Activated naive CD4-positive, alpha-beta T cell treated with anti-CD3 and anti-CD28 coated beads, Interleukin-2, amount 50 U/mL, for 72 hours (primary cell): Measurements from ENCODE around the gene CCDC102B. TPM values are rescaled to one million over a fixed set of nuclear protein-coding genes. Genes with fewer than 3 reads are reported as not detected.
"Not testable (repeated sequence)": the region's sequence is repeated elsewhere in the genome, so short reads cannot be mapped to it uniquely, and the experiment has no call there.

ENCODE experiments used
- ATAC-seq, 2 donors: fragments of 150-1000 bp; cut with Tn5 transposase; 2 replicates each; pipeline ENCODE4 v1.10.0; 2021; ENCODE audit warnings: mild to moderate bottlenecking in 2 of 2, moderate library complexity in 2 of 2
- DNase-seq, 2 donors: peaks; one replicate each; pipeline ENCODE4 v3.0.0; 2021 to 2022; ENCODE audit warnings: low spot score in 2 of 2
- H3K27ac Mint-ChIP-seq, 2 donors: one replicate each; pipeline ENCODE4 v1.8.0; 2022; ENCODE audit warnings: mild to moderate bottlenecking in 2 of 2, mixed read lengths in 2 of 2
- H3K36me3 Mint-ChIP-seq, 2 donors: one replicate each; pipeline ENCODE4 v1.8.0; 2022; ENCODE audit warnings: mixed read lengths in 2 of 2
- H3K9me3 Mint-ChIP-seq, 2 donors: one replicate each; pipeline ENCODE4 v1.8.0; 2022; ENCODE audit warnings: mixed read lengths in 2 of 2
- total RNA-seq, 2 donors: library from RNA; stranded (reverse); gene quantifications; one replicate each; pipeline ENCODE4 v1.2.3, GENCODE V29; 2022

Gene CCDC102B
- total RNA-seq = 1 to 10 TPM; 2.5 to 3.5 TPM

DNA sequence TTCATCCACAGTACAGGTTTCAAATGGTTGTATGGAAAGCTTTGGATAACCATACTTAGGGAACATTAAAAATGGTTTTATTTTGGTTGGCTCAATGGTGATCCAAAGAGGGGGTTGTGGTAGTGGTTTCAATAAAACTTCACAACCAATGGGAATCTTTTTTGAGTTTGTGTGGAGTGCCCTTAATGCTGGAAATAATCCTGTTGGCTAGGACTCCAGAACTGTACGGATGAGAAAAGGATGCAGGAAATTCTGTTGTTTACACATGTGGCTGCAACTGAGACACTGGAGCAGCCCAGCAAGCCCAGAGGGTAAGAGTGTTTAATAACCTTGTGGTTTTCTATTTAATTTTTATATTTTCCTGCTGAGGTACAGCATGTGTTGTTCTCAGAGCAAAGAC, at the start of gene CCDC102B:
Gene CCDC102B (plus strand): TSS at position 210 of the 400 bp plus-strand sequence. CDS start 38,684 bp downstream, outside the sequence.
- Mint-ChIP-seq H3K36me3 (no peaks in the 10 kb centered on the region), H3K9me3 (no peaks in the 10 kb centered on the region), H3K27ac (no peak within 1 kb of the TSS)
- ATAC-seq = no peak
- DNase-seq = no peak

DNA sequence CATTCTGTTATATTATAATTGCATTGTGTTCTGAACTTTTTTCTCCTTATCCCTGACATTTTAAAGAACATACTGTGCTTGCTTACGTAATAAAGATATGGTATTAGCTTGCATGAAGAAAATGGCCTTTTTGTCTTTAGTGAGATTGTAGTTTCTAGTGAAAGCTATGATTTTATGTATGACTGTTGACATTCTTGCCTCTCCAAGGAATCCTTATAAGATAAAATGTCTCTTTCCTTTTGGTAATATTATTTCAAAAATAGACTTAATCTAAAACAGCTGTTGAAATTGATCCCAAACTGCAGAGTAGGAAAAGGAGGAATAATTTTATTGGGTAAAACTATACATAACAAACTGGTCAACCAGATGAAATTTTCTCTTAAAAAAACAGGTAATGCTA, 40.8 kb upstream of the CCDC102B start:
- Mint-ChIP-seq H3K36me3 (peaks cover 0 to 4% of the 10 kb centered on the region in 2 donors), H3K27ac (no peak overlapping the region), H3K9me3 (peaks cover 3 to 6% of the 10 kb centered on the region in 2 donors)
- no peak for ATAC-seq
- DNase-seq = no peak

DNA sequence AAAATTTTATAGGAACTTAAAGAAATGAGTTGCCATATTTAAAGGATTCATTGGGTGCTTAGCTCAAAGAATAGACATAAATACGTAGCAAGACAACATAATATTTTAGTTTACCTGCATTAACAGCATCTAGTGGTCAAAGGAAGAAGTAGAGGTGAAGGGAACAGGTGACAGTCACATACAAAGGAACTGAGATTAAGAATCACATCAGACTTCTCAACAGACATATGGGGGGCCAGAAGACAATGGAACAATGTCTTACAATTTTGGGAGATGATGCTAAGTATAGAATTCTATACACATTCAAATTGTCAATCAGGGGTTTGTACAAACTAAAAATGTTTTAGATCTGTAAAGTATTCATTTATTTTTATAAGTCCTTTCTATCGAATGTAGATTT, 38.6 kb upstream of the CCDC102B start:
- ATAC-seq (no peak), DNase-seq (no peak)
- Mint-ChIP-seq H3K9me3 (peaks cover 3 to 6% of the 10 kb centered on the region in 2 donors), H3K36me3 (peaks cover 0 to 2% of the 10 kb centered on the region in 2 donors), H3K27ac (no peak overlapping the region)

DNA sequence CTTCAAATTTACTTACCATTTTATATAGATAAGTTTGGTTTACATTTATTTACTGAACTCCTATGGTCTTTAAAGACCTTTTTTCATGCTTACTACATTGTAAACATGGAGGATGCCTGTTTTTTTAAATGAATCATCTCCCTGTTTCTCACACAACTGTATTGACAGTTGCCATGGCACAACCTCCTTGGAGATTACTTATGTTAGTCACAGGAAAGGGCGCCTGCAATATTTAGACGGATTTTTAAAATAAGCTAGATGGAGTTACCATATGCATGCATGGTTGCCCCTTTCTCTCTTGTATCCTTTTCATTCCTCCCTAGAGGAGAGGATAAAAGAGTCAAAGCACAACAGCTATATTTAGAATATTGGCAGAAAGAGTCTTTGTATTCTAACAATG, 34.8 kb upstream of the CCDC102B start:
- H3K27ac Mint-ChIP-seq = no peak overlapping the region
- peaks cover 0 to 6% of the 10 kb centered on the region in 2 donors for H3K9me3 Mint-ChIP-seq

DNA sequence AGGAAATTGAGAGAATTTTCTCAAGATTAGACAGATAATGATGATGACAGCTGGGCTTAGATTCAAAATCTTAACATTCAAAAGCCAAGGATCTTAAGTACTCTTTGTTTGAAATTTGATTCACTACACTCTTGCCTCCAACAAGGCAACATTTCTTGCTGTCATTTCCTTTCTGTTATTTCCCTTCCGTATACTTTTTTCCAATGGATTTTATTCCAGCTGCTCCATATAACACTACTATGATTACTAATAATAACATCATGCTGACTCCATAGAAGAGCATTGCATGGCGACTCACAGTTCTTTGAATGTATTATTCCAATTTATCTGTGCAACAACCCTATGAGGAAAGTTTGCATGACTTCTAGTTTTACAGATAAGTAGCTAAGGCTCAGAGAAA, 33.9 kb upstream of the CCDC102B start:
- Mint-ChIP-seq H3K27ac (no peak overlapping the region), H3K36me3 (no peaks in the 10 kb centered on the region), H3K9me3 (peaks cover 0 to 4% of the 10 kb centered on the region in 2 donors)
- DNase-seq = no peak
- no peak for ATAC-seq

More for the DNA sequence above, 34.8 kb upstream of the CCDC102B start:
- no peak for DNase-seq
- ATAC-seq = no peak
- no peaks in the 10 kb centered on the region for H3K36me3 Mint-ChIP-seq

DNA sequence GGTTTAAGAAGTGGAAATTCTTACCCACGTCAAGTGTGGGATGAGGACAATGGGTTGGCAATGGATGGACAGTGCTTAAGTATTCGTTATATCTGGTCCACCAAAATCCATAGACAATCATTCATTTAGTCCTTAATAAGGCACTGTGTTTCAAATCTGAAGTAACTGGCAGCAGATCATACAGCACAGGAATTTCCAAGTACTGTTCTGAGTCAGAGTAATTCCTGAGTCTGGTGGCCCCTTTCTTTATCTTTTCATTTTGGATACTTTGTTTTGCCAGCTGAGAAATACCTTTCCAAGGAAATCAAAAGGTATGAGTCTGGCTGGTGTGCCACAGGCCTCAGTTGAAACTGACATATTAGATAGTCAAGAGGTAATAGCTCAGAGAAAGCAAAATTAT, 31.4 kb upstream of the CCDC102B start:
- Mint-ChIP-seq H3K36me3 (no peaks in the 10 kb centered on the region), H3K9me3 (peaks cover 0 to 4% of the 10 kb centered on the region in 2 donors), H3K27ac (no peak overlapping the region)
- ATAC-seq = no peak
- no peak for DNase-seq

DNA sequence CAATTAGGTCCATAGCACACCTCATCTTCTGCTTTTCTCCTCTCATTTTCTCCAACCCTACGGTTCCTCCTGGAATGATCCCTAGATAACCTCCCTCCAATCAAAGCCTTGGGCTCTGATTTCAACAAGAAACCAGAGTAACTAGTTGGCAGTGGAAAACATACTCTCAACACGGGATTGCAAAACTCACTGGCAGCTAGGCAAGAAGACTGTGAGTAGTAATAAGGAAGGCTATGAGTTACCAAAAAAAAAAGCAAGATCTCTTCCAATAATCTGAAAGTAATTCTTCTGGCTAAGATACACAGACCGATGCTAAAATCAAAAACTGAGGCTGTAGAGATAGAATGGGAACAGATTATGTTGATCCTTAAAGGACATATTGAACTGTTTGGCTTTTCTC, 28.4 kb upstream of the CCDC102B start:
- no peaks in the 10 kb centered on the region for H3K36me3 Mint-ChIP-seq

DNA sequence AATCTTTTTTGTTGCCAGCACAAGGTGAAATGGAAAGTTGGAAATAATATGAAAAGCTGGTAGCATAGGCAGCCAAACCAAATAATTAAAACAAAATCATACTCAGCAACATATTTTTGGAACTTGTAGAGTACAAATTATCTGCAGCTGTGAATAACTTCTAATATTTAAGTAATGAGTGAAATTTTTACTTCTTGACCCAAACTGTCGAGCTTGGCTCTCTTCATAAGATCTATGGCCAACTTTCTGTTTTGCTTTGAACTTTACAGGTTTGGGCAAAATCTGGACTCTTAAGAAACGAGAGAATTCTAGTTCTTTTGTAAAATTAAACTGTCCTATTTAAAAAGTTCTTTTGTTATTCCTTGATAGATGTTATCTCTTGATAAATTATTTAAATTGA, 25.6 kb upstream of the CCDC102B start:
- Mint-ChIP-seq H3K27ac (no peak overlapping the region), H3K9me3 (peaks cover 0 to 4% of the 10 kb centered on the region in 2 donors), H3K36me3 (no peaks in the 10 kb centered on the region)
- DNase-seq = no peak
- no peak for ATAC-seq

More for the DNA sequence above, 28.4 kb upstream of the CCDC102B start:
- ATAC-seq (no peak), DNase-seq (no peak)
- Mint-ChIP-seq H3K9me3 (peaks cover 0 to 4% of the 10 kb centered on the region in 2 donors), H3K27ac (no peak overlapping the region)

DNA sequence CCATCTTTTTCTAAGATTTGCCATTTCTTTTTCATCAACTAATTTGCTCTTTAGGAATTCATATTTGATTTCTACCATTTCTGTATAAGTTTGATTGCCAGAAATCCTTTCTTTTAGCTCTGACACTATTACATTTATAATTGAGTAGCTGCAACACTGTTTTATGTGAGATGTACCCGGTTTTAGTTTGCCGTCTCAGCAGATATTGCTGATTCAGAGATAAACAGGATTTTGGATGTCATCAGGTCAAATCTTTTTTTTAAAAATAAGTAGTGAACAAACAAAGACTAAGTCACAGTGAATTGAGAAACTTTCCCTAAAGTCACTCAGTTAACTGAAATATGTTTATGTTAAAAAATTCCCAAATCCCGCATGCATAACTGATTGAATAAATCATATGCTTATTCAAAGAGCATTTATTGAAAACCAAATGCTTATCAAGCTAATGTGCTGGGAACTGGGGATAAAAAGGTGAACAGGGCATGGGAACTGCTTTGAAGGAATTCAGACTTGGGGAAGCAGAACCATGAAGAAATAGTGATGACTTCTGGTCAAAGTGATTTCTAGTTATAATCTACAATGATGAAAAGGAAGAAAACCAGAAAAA, 19.5 kb upstream of the CCDC102B start:
- Mint-ChIP-seq H3K27ac (no peak overlapping the region), H3K36me3 (no peaks in the 10 kb centered on the region), H3K9me3 (no peaks in the 10 kb centered on the region)
- ATAC-seq (no peak), DNase-seq (no peak)

DNA sequence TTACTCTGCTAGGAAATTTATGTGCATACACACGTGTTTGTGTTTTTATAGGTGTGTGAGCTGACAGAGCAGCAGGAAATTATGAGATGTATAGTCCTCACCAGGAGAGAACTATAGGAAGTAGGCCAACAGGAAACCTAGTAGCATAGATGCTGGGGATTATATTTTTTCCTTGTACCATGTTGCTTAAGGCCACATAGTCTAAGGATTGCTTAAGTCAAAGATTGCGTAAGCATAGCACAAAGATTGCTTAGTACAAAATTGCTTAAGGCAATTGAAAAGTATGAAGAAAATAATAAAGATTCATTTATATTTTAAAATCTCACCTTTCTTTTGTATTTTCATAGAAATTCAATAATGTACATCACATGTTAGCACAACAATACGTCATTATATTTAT, 18.7 kb upstream of the CCDC102B start:
- Mint-ChIP-seq H3K36me3 (no peaks in the 10 kb centered on the region), H3K27ac (no peak overlapping the region), H3K9me3 (no peaks in the 10 kb centered on the region)
- ATAC-seq = no peak
- no peak for DNase-seq

DNA sequence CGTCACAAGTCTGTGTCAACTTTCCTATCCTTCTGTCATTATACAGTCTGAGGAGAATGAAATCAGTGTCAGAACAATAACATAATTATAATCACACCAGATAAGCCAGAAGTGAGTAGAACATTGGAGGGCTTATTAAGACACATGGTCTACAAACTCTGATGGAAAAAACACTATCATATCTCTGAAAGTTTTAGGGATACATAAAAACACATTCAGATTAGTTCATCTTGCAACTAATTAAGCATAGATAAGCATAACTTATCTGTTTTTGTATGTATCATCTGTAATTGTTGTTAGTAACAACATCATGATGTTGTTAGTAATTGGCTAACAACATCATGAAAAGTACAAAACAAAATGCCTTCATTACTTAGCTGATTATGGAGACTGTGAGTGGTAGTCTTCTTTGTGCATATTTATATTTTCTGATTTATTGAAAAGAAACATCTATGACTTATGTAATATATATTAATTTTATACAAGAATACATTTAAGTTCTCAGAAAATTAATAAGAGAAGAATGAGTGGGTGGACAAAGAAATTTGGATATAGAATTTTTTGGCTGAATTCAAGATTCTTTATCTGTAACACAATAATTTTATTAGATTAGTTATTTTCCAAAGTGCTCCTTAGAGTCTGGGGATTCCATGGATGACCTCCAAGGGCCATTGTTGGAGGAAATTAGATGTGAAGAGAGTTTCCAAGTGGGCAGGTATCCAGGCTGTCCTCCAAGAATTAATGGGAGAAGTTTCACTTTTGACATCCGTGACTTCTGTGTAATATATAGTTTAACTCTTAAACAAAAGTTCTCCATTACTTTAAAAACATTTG, 16.9 kb upstream of the CCDC102B start:
- no peak overlapping the region for H3K27ac Mint-ChIP-seq
- ATAC-seq (no peak), DNase-seq (no peak)
- H3K36me3 Mint-ChIP-seq = no peaks in the 10 kb centered on the region
- no peaks in the 10 kb centered on the region for H3K9me3 Mint-ChIP-seq

DNA sequence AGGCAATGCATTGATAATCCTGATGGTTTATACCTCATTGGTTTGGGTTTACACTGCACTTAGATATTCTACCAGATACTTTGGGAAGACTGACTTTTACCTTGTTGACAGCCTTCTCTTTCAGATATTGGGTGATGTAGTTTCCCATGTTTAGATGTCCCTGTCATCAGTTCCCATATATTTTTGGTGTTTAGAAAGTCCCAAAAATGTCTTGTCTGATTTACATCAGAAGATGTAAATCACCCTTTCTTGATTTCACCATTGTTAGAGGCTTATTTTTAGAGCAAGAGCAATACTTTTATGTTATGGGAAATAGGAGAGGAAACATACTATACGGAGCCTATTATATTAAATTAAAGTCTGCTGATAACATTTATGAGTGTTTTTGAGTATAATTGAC, 14.4 kb upstream of the CCDC102B start:
- no peak overlapping the region for H3K27ac Mint-ChIP-seq
- DNase-seq (no peak), ATAC-seq (no peak)
- no peaks in the 10 kb centered on the region for H3K36me3 Mint-ChIP-seq
- no peaks in the 10 kb centered on the region for H3K9me3 Mint-ChIP-seq

DNA sequence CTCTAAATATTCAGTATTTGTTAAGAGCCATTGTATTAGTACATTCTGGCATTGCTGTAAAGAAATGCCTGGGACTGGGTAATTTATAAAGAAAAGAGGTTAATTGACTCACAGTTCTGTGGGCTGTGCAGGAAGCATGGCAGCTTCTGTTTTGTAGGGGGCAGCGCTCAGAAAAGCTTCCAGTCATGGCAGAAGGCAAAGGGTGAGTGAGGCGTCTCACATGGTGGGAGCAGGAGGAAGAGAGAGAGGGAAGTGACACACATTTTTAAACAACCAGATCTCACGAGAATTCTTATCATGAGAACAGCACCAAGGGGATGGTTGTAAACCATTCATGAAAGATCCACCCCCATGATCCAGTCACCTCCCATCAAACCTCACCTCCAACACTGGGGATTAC, 13.8 kb upstream of the CCDC102B start:
- DNase-seq = no peak
- Mint-ChIP-seq H3K27ac (no peak overlapping the region), H3K36me3 (no peaks in the 10 kb centered on the region), H3K9me3 (no peaks in the 10 kb centered on the region)
- no peak for ATAC-seq

DNA sequence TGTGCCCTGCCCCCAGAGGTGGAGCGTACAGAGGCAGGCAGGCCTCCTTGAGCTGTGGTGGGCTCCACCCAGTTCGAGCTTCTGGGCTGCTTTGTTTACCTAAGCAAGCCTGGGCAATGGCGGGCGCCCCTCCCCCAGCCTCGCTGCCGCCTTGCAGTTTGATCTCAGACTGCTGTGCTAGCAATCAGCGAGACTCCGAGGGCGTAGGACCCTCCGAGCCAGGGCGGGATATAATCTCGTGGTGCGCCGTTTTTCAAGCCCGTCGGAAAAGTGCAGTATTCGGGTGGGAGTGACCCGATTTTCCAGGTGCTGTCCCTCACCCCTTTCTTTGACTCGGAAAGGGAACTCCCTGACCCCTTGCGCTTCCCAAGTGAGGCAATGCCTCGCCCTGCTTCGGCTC, 7.6 kb upstream of the CCDC102B start:
- not testable (repeated sequence) for DNase-seq, H3K27ac Mint-ChIP-seq, H3K9me3 Mint-ChIP-seq, ATAC-seq, H3K36me3 Mint-ChIP-seq

DNA sequence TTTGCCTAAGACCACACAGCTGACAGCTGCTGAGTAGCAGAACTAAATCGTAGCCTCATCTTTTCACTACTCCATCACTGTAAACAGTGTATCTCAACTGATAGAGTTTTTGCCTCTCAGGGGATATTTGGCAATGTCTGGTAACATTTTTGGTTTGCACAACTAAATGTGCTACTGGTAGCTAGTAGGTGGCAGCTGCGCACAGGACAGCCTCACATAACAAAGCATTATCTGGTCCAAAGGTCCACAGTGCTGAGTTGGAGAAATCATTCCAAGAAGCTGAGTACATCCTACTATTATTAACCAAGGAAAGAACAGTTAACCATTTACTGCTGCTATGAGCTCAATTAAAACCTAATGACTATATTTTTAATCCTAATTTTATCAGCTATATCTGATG, 6.1 kb upstream of the CCDC102B start:
- ATAC-seq (no peak), DNase-seq (no peak)
- no peaks in the 10 kb centered on the region for H3K9me3 Mint-ChIP-seq
- H3K27ac Mint-ChIP-seq = no peak overlapping the region
- H3K36me3 Mint-ChIP-seq = no peaks in the 10 kb centered on the region

DNA sequence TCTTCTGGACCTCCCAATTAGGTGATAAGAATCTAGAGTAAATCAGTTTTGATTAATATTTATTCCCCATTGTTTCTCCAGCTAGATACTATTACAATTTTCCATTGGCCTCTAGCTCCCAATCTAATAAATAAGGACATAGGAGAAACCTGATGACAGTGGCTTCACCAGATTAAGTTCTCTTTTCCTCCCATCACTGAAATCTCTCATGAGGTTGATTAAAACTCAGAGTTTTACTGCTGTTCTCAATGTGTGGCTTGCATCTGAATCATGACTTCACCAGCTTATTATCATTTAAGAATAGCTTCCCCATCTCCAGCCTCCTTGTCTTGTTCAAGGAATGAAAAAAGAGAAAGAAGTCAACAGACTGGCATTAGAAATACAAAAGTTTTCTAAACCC, 3.9 kb upstream of the CCDC102B start:
- H3K27ac Mint-ChIP-seq = no peak overlapping the region
- no peaks in the 10 kb centered on the region for H3K9me3 Mint-ChIP-seq
- ATAC-seq (no peak), DNase-seq (no peak)
- no peaks in the 10 kb centered on the region for H3K36me3 Mint-ChIP-seq

DNA sequence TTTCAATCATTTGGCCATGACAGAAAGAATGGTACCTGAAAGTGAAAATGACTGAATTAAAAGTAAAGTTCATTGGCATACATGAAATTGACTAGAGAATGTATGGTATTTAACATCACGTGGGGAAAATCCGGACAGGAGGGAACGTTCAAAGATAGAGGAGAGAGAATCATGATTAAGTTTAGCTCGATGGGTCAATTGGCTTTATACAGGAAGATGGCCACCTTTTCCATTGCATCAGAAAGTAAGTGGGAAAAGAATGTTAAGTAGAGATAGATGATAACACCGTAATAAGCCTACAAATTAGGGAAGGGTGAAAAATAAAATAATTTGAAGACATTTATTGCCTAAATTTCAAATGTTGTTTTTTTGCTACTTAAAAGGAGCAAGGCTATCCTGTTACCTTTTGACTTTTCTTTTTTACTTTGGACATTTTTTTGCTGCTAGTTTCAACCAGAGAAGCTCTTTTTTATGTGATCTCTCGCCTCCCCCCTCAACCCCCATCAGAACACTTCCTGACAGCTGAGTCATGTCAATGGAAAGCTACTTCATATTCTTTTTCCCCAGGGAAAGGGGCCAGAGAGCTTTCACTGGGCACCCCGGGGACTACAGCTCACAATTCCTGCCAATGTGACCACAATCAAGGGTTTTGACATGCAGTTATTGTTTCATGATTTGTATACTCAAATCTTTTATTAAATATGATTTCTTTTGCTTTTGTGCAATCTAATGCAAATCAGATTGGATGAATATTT, 767 bp upstream of the CCDC102B start:
- no peaks in the 10 kb centered on the region for H3K36me3 Mint-ChIP-seq
- no peak for ATAC-seq

More for the DNA sequence above, 767 bp upstream of the CCDC102B start:
- no peak overlapping the region for H3K27ac Mint-ChIP-seq
- H3K9me3 Mint-ChIP-seq = no peaks in the 10 kb centered on the region
- DNase-seq = no peak
